MCF 10A (cell line): ENCODE results near the gene AP5S1. TPM values are rescaled to one million over a fixed set of nuclear protein-coding genes. Genes with fewer than 3 reads are reported as not detected.

Experiments used
- BruUV-seq: library from RNA; stranded (reverse); fragments of 400-500 nt; replicated peaks from 2 replicates; lab custom pipeline; 2021; lab: Mats Ljungman, UMichigan
- CTCF ChIA-PET: fragments of 300-600 bp; sonication (Branson Sonifier 250); formaldehyde crosslinking; extraction: SDS; loops from one replicate; lab custom pipeline; 2021; ENCODE audit warnings: antibody characterized with exemption, inconsistent platforms; lab: Yijun Ruan, JAX
- POLR2A ChIA-PET: fragments of 300-600, 350-650 bp; sonication (Branson Sonifier 250); formaldehyde crosslinking; extraction: SDS; loops from one replicate; lab custom pipeline; 2020; ENCODE audit warnings: antibody characterized with exemption, inconsistent platforms; lab: Yijun Ruan, JAX
- DNase-seq: peaks from one replicate; pipeline ENCODE4 v3.0.0-alpha.2; 2018; ENCODE audit not compliant: unreplicated experiment
- H3K27ac Mint-ChIP-seq: one replicate; pipeline ENCODE4 v1.8.0; 2022; ENCODE audit warnings: mild to moderate bottlenecking, low read depth, mixed read lengths; ENCODE audit not compliant: unreplicated experiment
- H3K27me3 Mint-ChIP-seq: one replicate; pipeline ENCODE4 v1.8.0; 2022; ENCODE audit warnings: mixed read lengths; ENCODE audit not compliant: insufficient read depth, unreplicated experiment
- H3K36me3 Mint-ChIP-seq: one replicate; pipeline ENCODE4 v1.8.0; 2022; ENCODE audit warnings: mild to moderate bottlenecking, moderate library complexity, mixed read lengths; ENCODE audit not compliant: insufficient read depth, unreplicated experiment
- H3K4me1 Mint-ChIP-seq: one replicate; pipeline ENCODE4 v1.8.0; 2022; ENCODE audit warnings: mixed read lengths; ENCODE audit not compliant: insufficient read depth, unreplicated experiment
- H3K4me3 Mint-ChIP-seq: one replicate; pipeline ENCODE4 v1.8.0; 2022; ENCODE audit warnings: mild to moderate bottlenecking, moderate library complexity, mixed read lengths; ENCODE audit not compliant: unreplicated experiment
- H3K9me3 Mint-ChIP-seq: one replicate; pipeline ENCODE4 v1.8.0; 2022; ENCODE audit warnings: mixed read lengths; ENCODE audit not compliant: unreplicated experiment
- CTCF ChIP-seq: fragments of 200-600 bp; IDR thresholded peaks from one replicate; pipeline ENCODE4 v1.8.0; 2022; ENCODE audit warnings: antibody characterized with exemption, mild to moderate bottlenecking; ENCODE audit not compliant: unreplicated experiment
- intact Hi-C: fragments of 100-400 bp; cut with micrococcal nuclease; formaldehyde crosslinking; loops from 2 replicates; pipeline ENCODE4 v1.14.1; 2022
- total RNA-seq: library from RNA; stranded (reverse); gene quantifications from 2 replicates; pipeline ENCODE4 v1.2.3, GENCODE V29; 2022

AP5S1 gene
- total RNA-seq, 1 experiment from 2014 or later = 19.2 TPM

GRCh38 chr20:3777381-3777715, 43.0 kb upstream of the AP5S1 start:
- H3K27ac Mint-ChIP-seq = no peak overlapping the region
- intact Hi-C loops = no loop called here
- no TSS peak for BruUV-seq
- H3K4me1 Mint-ChIP-seq = peaks cover 15% of the 10 kb centered on the region
- no peaks in the 10 kb centered on the region for H3K27me3 Mint-ChIP-seq
- no peaks in the 10 kb centered on the region for H3K9me3 Mint-ChIP-seq
- ChIA-PET CTCF (interaction anchor here (0.6 kb wide), 1 partner anchor 110 kb away, joined by 3 read pairs; no protein-coding TSS in a partner anchor), POLR2A (interaction anchor here (2.0 kb wide), 1 partner anchor 9 kb away, joined by 9 read pairs; the partner anchor contains the start of gene ADISSP)
- no peak for TF ChIP-seq CTCF
- H3K36me3 Mint-ChIP-seq = no peaks in the 10 kb centered on the region
- no peak overlapping the region for H3K4me3 Mint-ChIP-seq
- no peak for DNase-seq

GRCh38 chr20:3777716-3778629, 42.4 kb upstream of the AP5S1 start:
- Mint-ChIP-seq H3K27me3 (no peaks in the 10 kb centered on the region), H3K4me1 (peaks cover 15% of the 10 kb centered on the region), H3K9me3 (no peaks in the 10 kb centered on the region), H3K4me3 (no peak overlapping the region), H3K36me3 (no peaks in the 10 kb centered on the region), H3K27ac (no peak overlapping the region)
- DNase-seq = no peak
- no peak for TF ChIP-seq CTCF
- BruUV-seq = no TSS peak
- intact Hi-C loops = no loop called here
- ChIA-PET CTCF (interaction anchor here (0.6 to 2.1 kb wide), 8 partner anchors 9 to 42 kb away, joined by 3 to 11 read pairs (median 4); partner anchors contain the start of gene AP5S1), POLR2A (interaction anchor here (1.9 to 2.2 kb wide), 3 partner anchors 10 to 43 kb away, joined by 9 to 17 read pairs (median 15); partner anchors contain the start of genes ADISSP and AP5S1)

- no peak for DNase-seq
- no peaks in the 10 kb centered on the region for H3K9me3 Mint-ChIP-seq
- TF ChIP-seq CTCF = no peak
- H3K4me3 Mint-ChIP-seq = no peak overlapping the region
- CTCF ChIA-PET = interaction anchor here (0.6 to 2.1 kb wide), 9 partner anchors 9 to 401 kb away, joined by 3 to 11 read pairs (median 4); partner anchors contain the start of gene AP5S1
- H3K4me1 Mint-ChIP-seq = peaks cover 22% of the 10 kb centered on the region
- H3K27me3 Mint-ChIP-seq = no peaks in the 10 kb centered on the region
- intact Hi-C loops = no loop called here
- no TSS peak for BruUV-seq
- H3K27ac Mint-ChIP-seq = no peak overlapping the region
- peaks cover 8% of the 10 kb centered on the region for H3K36me3 Mint-ChIP-seq
- POLR2A ChIA-PET = interaction anchor here (0.7 to 2.2 kb wide), 3 partner anchors 11 to 112 kb away, joined by 8 to 17 read pairs (median 15); partner anchors contain the start of genes ADISSP and AP5S1
These were observed 41.4 kb upstream of the AP5S1 start for GRCh38 chr20:3778976-3779375.
